NCI-H524 (cell line): ENCODE measurements around the gene ZNF428.
"Not testable (repeated sequence)": the region's sequence is repeated elsewhere in the genome, so short reads cannot be mapped to it uniquely, and the experiment has no call there.

Experiments used
- DNase-seq, 2 experiments: peaks; one replicate each; lab custom pipeline; 2025; lab: John Stamatoyannopoulos, UW

The ZNF428 gene

DNA sequence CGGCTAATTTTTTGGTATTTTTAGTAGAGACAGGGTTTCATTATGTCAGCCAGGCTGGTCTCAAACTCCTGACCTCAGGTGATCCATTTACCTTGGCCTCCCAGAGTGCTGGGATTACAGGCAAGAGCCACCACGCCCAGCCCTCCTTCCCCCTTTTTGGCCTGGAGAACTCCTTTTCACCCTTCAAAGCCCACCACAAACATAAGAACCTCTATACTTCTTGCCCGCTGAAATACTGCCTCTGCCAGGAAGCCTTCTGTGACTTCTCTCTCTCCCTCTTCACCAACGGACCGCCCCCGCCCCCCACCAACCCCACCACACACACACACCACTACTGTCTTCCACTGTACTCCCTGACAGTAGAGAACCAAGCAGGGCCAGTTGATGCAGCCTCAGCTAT, 2.5 kb downstream of the ZNF428 start:
- DNase-seq = no peak

DNA sequence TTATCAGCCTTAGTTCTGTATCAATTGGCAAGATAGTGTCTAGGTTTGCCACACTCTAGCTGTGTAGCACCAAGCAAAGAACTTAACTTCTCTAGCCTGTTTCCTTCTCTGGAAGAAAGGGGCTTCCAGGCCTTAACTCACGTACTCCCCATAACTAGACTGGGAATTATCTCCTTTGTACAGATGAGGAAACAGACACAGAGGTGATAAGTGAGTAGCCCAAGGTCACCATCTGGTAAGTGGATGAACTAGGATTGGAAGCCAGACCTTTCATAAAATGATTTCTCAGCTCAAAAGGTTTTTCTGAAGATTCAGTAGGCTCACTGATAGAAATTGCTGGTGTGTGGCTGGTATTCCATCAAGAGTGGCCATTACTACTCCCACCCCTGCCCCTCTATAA, 3.1 kb downstream of the ZNF428 start:
- no peak for DNase-seq

DNA sequence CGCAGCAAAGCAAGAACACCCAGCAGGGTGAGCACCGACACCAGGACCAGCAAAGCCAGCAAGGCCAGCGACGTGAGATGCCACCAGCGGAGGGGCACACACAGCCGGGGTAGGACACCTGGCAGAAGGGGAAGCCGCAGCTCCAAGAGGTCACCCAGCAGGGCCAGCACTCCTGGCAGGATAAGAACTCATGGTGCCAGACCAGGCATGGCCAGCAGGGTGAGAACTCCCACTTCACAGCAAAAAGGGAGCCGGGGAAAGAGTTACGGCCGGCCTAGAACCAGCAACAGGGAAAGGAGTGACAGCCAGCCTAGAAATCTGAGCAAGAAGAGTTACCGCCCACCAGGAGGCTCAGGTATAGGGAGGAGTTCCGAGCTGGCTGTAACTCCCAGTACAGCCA, 7.1 kb downstream of the ZNF428 start:
- no peak for DNase-seq

DNA sequence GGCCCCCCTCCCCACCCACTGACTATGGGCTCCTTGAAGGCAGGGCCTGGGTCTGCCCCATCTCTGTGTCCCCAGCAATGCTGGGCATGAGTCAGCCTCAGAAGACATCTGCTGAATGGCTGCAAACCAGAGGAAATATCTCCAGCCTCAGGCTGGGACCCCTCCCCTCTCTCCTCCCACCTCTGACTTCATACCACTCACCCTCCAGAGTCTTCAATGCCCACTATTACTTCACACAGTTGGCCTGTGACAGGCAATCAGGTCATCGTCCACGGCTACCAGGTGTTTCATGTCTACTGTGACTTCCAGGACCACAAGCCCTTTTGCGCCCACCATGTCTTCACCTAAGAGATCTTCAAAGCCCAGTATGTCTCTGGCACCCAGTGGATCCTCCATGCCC, 7.6 kb downstream of the ZNF428 start, which contains the start of gene SRRM5:
Gene SRRM5, plus strand, starts transcription at position 301 of the 400 bp plus-strand sequence. Its CDS starts 34 bp downstream, at position 335.
- no peak for DNase-seq

DNA sequence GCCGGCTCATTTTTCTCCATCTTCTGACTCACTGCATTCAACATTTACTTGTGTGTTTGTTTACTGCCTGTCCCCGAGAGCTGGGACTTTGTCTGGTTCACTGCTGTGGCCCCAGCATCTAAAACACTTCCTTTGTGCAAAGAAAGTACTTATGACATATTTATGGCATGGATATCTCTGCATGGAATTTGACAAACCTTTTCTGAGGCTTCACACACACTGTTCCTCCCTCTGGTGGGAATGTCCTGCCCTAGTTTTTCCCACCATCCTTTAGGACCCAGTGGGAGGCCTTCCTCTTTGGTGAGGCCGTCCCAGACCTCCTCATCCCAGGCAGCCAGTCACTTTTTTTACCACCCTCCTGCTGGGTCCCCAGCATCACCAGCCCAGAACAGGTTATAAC, 8.9 kb downstream of the ZNF428 start:
- DNase-seq = no peak

DNA sequence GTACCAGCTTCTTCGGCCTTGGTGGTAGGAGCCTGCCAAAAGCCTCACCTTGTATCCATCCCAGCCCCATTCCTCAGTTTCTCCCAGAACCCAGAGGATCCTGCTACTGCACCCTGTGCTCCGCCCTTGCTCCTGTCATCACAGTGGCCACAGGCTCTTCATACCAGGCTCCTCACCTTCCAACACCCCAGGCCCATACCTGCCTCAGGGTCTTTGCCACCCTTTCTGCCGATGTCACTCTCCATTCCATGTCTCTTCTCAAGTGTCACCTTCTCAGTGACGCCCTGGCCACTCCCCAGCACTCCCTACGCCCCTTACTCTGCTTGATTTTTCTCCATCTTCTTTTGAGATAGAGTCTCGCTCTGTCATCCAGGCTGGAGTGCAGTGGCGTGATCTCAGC, 9.6 kb downstream of the ZNF428 start:
- no peak for DNase-seq

DNA sequence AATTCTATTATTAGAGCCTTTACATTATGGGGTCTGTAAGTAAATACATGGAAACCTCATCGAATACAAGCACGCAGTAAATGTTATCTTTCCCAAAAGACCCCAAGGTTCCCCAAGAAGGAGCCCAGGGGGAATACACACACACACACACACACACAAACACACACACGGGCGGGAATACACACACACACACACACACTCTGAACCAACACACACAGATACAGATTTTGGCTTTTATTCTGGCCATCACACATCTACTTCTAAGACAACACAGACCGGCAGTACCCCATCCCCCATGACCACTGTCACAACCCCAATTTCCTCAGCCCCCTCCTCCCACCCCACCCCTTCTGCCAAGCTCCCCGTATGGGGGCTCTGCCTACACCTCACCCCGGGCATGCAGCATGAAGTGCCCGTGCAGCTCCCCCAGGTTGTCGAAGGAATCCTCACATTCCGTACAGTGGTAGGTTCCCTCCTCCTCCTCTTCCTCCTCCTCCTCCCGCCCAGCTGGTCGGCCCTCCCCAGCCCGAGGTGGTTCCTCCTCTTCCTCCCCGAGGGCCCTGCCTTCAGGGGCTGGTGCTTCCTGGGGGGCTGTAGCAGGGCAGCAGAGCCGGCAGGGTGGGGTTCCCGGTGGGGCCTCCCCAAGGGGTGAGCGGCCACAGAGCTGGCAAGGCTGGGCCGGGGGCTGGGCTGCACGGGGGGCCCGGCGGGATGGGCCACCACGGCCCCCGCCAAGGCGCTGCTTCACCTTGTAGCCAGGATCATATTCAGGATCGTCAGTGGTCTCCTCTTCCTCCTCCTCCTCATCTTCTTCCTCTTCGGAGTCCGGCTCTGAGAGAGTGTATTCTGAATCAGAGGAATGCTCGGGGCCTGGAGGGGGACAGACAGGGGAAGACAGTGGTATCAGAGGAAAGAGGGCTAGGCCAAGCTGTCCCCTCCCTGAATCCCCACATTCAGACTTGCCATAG, 11.9 kb downstream of the ZNF428 start:
- no peak for DNase-seq

DNA sequence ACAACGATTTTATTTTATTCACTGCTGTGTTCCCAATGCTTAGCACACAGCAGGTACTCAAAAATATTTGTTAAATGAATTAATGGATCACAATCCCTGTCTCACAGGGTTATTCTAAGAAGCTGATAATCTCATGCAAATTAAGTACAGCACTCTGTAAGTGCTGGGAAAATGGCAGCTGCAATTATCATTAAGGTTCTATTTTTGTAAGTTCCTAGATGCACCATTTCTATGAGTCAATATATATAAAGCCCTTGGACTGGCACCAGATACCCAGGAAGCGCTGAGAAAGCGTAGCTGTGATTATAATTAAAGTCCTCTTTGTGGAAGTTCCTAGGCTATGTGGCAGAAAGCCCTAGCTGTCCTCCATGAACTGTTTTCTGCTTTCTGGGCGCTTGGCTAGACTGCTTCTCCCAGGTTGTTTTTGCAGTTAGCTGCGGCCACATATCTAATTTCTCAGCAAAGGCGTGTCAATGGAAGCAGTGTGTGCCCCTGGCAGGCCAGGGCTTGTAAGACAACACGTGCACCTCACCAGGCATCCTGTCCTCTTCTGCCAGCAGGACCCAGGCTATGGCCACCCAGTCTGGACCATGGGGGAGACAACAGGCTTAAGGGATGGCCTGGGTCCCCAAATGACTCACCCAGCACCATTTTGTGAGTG, 12.7 kb downstream of the ZNF428 start:
- no peak for DNase-seq

DNA sequence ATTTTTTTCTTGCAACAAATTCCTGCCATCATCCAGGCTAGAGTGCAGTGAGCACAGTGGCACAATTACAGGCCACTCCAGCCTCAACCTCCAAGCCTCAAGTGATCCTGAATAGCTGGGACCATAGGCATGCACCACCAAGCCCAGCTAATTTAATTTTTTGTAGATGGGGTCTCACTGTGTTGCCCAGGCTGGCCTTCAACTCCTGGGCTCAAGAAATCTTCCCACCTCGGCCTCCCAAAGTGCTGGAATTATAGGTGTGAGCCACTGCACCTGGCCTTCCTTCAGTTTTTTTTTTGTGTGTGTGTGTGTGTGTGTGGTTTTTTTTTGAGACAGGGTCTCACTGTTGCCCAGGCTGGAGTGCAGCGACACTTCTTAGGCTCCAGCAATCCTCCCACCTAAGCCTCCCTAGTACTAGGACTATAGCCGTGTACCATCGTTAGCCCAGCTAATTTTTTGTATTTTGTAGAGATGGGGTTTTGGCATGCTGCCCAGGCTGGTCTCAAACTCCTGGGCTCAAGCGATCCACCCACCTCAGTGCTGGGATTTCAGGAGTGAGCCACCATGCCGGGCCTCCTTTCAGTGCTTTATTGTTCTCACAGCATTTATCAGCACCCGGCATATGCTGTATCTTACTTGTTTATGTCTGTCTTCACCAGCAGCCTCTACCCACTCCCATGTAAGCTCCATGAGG, 13.4 kb downstream of the ZNF428 start:
- DNase-seq = no peak

DNA sequence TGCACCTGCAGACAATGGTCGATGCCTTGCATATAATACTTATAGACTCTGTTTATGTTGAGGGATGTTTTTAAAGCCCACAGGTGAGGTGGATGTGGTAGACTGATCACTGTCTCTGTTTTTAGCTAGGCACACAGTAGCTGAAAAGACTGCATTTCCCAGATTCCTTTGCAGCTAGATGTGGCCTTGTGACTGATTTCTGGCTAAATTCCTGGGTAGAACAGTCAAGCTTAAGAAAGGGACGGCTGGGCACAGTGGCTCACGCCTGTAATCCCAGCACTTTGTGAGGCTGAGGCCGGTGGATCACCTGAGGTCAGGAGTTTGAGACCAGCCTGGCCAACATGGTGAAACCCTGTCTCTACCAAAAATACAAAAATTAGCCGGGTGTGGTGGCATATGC, 19.1 kb downstream of the ZNF428 start:
- DNase-seq = not testable (repeated sequence)

DNA sequence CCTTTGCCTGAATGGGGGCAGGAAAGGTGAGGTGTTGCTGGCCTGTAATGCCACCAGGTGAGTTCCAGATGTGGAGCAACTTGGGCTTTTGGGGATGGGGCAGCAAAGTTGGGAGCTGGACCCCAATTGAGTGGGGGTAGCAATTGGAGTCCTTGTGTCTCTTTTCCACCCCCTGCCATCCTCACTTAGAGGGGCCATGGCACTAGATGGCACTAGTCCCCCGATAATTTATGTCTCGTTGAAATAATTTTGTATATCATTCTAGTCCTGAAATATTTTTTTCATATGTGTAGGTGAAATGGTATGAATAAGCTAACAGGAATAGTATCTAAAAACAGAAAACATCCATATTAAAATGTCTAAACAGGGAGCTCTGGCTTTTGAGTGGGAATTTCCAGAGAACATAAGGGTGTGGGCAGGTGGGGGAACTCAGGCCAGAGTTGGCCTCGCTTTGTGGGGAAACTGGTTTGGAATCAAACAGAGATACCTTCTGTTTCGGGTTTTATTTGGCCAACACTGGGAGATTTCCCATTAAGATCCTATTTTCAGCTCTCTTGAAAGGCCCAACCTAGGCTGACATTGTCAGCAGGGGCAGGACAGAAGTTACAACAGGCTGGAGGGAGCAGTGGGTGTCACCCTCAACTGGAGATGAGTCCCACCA, 19.7 kb downstream of the ZNF428 start:
- DNase-seq = no peak

DNA sequence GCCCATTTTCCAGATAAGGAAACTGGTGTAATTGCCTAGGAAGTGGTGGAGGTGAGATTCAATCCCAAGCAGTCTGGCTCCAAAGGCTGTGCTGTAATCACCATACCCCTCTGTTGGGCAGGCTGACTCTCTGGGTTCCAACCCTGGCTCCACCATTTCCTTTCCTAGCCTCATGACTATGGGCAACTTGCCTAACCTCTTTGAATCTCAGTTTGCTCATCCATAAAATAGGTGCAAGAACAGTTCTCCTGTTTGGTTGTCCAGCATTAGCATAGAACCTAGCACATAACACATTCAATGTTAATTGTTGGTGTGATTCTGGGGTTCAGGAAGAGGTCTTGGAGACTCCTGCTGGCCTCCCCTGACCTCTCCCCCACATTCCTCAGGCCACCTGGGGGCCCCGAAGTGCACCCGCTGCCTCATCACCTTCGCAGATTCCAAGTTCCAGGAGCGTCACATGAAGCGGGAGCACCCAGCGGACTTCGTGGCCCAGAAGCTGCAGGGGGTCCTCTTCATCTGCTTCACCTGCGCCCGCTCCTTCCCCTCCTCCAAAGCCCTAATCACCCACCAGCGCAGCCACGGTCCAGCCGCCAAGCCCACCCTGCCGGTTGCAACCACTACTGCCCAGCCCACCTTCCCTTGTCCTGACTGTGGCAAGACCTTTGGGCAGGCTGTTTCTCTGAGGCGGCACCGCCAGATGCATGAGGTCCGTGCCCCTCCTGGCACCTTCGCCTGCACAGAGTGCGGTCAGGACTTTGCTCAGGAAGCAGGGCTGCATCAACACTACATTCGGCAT, 20.8 kb downstream of the ZNF428 start:
- DNase-seq = no peak

DNA sequence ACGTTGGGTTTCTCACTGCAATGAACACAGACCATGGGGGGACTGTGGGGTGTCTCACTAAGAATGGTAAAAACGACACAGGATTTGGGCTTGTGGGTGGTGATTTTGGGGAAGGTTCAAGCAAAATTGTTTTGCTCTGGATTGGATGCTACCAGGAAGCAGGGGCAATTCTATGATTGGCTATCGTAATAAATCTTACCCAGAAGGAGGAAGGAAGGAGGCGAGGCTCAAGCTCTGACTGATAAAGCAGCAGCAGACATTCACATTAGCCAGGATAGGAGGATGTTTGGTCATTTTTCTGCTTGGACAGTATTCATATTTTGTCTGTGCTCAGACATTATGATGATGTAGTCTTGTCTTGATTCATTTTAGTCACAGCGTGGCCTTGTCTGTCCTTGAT, 21.6 kb downstream of the ZNF428 start:
- DNase-seq = no peak

DNA sequence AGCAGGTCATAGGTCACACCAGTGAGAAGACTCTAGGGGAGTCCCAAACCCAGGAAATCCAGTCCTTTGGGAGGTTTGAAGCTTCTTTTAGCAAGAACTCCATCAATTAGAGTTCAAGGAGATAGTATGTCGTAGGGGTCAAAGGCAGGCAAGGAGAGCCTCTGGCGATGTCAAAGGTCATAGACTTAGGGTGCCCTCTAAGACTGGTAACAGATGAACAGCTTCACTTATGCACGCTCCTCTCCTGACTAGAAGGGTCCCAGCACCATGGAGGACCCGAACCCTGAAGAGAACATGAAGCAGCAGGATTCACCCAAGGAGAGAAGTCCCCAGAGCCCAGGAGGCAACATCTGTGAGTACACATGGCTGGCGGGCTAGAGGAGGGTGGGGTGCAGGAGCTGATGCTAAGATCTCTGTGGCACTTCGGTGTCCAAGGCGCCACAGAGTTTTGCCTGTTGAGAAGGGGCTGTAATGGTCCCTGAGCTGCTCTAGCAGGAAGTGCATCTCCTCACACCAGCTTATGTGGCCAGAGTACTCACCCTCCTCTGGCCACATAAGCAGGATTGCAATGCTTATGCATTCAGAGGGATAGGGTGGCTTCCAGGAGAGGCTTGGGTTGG, 22.5 kb downstream of the ZNF428 start:
- DNase-seq = no peak

DNA sequence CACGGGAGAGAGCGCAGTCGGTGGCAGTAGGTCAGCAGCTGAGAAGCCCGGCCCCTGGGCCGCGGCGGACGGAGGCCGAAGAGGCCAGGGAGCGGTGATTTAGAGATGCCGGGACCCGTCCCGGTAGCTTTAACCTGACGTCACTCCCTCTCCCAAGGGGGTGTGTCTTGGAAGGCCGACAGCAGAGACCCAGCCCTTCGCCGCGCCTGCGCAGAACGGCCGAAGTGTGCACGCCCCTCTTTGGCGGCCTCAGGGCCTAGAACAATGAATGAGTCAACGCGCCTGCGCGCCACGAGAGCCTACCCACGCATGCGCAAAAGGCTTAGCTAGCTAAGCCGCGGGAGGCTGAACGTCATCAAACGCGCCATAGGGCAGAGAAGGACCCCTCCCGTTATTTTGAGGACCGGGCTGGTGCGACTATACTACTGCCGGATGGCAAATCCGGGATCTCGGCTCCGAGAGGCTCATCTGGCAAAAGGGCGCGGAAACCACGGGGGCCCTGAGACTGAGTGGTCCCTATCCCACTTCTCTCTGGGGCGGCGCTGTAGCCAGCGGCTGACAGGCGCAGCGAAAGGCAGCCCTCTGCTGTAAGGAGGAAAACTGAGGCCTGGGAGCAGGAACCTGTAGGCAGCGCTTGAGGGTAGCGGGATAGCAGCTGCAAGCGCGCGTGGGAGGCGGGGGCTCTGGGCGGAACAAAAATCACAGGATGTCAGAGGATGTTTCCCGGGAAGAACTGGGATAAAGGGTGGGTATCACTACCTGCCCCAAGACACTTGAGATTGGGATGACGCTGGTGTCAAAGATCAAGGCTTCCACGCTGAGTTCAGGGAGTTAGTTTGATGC, 23.2 kb downstream of the ZNF428 start, which contains the start of the genes IRGQ and ZNF576:
Gene IRGQ, minus strand, starts transcription at position 136 of the 843 bp plus-strand sequence. CDS start 796 bp downstream, outside the sequence.
Gene ZNF576, plus strand, starts transcription at position 597 of the 843 bp plus-strand sequence. CDS start 514 bp downstream, outside the sequence.
- DNase-seq = peak; percentile 99

DNA sequence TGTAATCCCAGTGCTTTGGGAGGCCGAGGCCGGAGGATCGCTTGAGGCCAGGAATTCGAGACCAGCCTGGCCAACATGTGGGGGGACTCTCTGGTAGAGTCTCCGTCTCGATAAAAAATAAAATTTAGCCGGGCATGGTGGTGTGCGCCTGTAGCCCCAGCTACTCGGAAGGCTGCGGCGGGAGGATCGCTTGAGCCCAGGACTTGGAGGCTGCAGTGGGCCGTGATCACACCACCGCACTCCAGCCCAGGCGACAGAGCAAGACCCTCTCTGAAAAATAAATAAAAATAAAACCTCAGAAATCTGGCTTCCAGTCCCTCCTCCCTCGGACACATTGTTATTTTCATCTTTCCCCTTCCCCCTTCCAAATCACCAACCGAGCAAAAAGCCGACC, 23.8 kb downstream of the ZNF428 start:
- no peak for DNase-seq

DNA sequence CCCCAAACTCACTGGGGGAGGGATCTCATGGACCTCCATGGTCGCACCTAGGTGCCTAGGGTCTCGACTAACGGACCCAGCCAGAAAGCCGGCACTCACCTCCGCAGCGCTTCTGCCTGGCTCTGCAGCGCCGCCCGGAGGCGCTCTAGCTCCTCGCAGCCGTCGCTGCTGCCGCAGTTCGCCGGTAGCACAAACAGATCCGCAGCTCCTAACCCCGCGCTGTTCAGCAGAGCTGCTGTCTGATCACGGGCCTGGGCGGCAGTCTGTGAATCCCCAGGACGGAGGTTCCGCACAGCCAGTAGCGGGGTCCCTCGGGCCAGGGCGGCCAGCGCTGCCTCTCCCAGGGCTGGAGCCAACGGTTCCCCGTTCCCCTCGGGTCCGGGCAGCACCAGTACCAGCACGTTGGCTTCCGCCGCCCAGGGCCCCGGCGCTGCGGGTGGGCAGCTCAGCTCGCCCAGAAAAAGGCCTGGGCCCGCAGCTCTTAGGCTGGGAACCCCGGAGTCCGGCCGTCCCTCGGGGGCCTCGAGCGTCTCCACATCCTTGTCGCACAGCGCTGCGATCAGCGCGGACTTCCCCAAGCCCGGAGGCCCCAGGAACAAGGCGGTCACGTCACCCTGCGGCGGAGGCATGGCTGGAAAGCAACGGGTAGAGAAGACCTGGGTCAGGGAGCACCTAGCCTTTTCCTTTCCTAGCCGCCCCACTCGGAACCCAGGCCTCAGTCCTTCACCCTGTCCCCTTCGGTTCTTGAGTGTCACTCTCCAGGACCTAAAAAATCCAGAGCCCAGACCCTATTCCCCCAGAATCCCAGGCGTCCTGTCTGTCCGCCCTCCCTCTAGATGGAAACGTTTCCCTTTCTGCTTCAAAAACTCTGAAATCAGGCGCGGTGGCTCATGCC, 24.5 kb downstream of the ZNF428 start:
- DNase-seq = peak in 1 of 2 experiments; percentile 52

DNA sequence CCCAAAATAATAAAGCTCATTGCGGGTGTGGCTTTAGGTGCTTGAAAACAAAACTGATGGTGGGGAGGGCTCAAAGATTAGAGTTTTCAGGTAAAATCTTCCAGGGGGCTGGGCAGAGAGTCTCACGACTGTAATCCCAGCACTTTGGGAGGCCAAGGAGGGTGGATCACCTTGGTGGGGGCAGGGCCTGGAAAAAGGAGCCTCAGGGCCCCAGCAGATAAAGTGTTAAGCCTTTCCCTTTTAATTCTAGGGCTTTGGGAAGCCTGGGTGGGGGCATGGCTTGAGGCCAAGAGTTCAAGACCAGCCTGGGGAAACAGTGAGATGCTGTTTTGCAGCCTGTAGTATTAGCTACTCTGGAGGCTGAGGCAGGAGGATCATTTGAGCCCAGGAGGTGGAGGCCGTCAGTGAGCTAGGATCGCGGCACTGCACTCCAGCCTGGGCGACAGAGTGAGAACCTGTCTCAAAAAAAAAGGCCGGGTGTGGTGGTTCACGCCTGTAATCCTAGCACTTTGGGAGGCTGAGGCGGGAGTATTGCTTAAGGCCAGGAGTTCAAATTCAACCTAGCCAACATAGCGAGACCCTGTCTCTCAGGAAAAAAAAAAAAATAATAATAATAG, 25.2 kb downstream of the ZNF428 start:
- no peak for DNase-seq
